Naive thymus-derived CD4-positive, alpha-beta T cell (primary cell): Measurements from ENCODE around the gene ZNF213. TPM values are rescaled to one million over a fixed set of nuclear protein-coding genes. Genes with fewer than 3 reads are reported as not detected.

Experiments used
- ATAC-seq: fragments of 150-1000 bp; cut with Tn5 transposase; 2 replicates; pipeline ENCODE4 v1.10.0; 2021; ENCODE audit warnings: mild to moderate bottlenecking, moderate library complexity
- CTCF ChIA-PET: fragments of 350-600 bp; sonication (Branson Sonifier 250); formaldehyde crosslinking; loops from one replicate; lab custom pipeline; 2021; ENCODE audit warnings: antibody characterized with exemption; lab: Charles Lee
- POLR2A ChIA-PET: fragments of 350-600 bp; sonication (Branson Sonifier 250); formaldehyde crosslinking; loops from one replicate; lab custom pipeline; 2021; ENCODE audit warnings: antibody characterized with exemption, inconsistent platforms; lab: Charles Lee
- DNase-seq, 9 donors: peaks; one replicate each; pipeline versions ENCODE4 v3.0.0 to v3.0.0-alpha.2; 2020 to 2022; ENCODE audit warnings: mixed read lengths in 1 of 9
- H3K27ac ChIP-seq: one replicate; pipeline ENCODE4 v1.7.0; 2013; ENCODE audit warnings: mild to moderate bottlenecking, low read depth, low read length, moderate library complexity
- H3K27me3 ChIP-seq, 2 donors: one replicate each; pipeline ENCODE4 v1.7.0; 2013; ENCODE audit warnings: low read length in 2 of 2, mild to moderate bottlenecking in 2 of 2, moderate library complexity in 2 of 2; ENCODE audit not compliant: control insufficient read depth in 2 of 2, insufficient read depth in 2 of 2
- H3K36me3 ChIP-seq, 3 experiments: 1 replicate in 2 of 3; 2 replicates in 1 of 3; pipeline ENCODE4 v1.7.0; 2013; ENCODE audit warnings: low read length in 3 of 3, mild to moderate bottlenecking in 3 of 3, moderate library complexity in 1 of 3; ENCODE audit not compliant: insufficient read depth in 3 of 3, control insufficient read depth in 2 of 3
- H3K4me1 ChIP-seq, 2 donors: one replicate each; pipeline ENCODE4 v1.7.0; 2013; ENCODE audit warnings: low read length in 2 of 2, mild to moderate bottlenecking in 2 of 2, moderate library complexity in 1 of 2; ENCODE audit not compliant: control insufficient read depth in 2 of 2, insufficient read depth in 2 of 2
- H3K4me3 ChIP-seq: 2 replicates; pipeline ENCODE4 v1.7.0; 2013; ENCODE audit warnings: mild to moderate bottlenecking, low read length
- H3K9me3 ChIP-seq, 3 experiments: 1 replicate in 2 of 3; 2 replicates in 1 of 3; pipeline ENCODE4 v1.7.0; 2013; ENCODE audit warnings: low read length in 3 of 3; ENCODE audit not compliant: control insufficient read depth in 2 of 3
- H3K27ac Mint-ChIP-seq, 9 donors: one replicate each; pipeline ENCODE4 v1.8.0; 2020 to 2022; ENCODE audit warnings: mixed read lengths in 9 of 9, mild to moderate bottlenecking in 8 of 9, moderate library complexity in 5 of 9, inconsistent platforms in 2 of 9
- H3K27me3 Mint-ChIP-seq, 5 donors: one replicate each; pipeline ENCODE4 v1.8.0; 2021 to 2022; ENCODE audit warnings: mixed read lengths in 5 of 5, mild to moderate bottlenecking in 1 of 5
- H3K36me3 Mint-ChIP-seq, 5 donors: one replicate each; pipeline ENCODE4 v1.8.0; 2020 to 2022; ENCODE audit warnings: mixed read lengths in 5 of 5, mild to moderate bottlenecking in 3 of 5, inconsistent platforms in 1 of 5
- H3K4me1 Mint-ChIP-seq, 7 donors: one replicate each; pipeline ENCODE4 v1.8.0; 2020 to 2022; ENCODE audit warnings: mixed read lengths in 7 of 7, mild to moderate bottlenecking in 3 of 7, inconsistent platforms in 1 of 7
- H3K4me3 Mint-ChIP-seq, 10 donors: one replicate each; pipeline ENCODE4 v1.8.0; 2020 to 2022; ENCODE audit warnings: mild to moderate bottlenecking in 10 of 10, mixed read lengths in 10 of 10, moderate library complexity in 6 of 10, inconsistent platforms in 2 of 10
- H3K9me3 Mint-ChIP-seq, 11 donors: one replicate each; pipeline ENCODE4 v1.8.0; 2020 to 2022; ENCODE audit warnings: mixed read lengths in 11 of 11, mild to moderate bottlenecking in 4 of 11, inconsistent platforms in 1 of 11, moderate library complexity in 1 of 11
- intact Hi-C, 2 donors: fragments of 100-400 bp; cut with micrococcal nuclease; formaldehyde crosslinking; loops; one replicate each; pipeline ENCODE4 v1.15.1; 2023
- polyA plus RNA-seq, 2 donors: library from polyadenylated mRNA; unstranded; fragments of 300-500 nt; fragmentation: Illumina TruSeq; gene quantifications; one replicate each; pipeline ENCODE4 v1.2.3, GENCODE V29; 2021
- total RNA-seq, 6 experiments: library from RNA in 5 of 6; stranded (reverse) in 5 of 6; gene quantifications; 1 replicate in 5 of 6; 2 replicates in 1 of 6; pipeline ENCODE4 v1.2.3 and lab custom pipeline; 2021 to 2026

Gene ZNF213
- total and polyA plus RNA-seq, 7 experiments from 2014 or later: 1.7 to 14.0 (median 6.5) TPM

DNA sequence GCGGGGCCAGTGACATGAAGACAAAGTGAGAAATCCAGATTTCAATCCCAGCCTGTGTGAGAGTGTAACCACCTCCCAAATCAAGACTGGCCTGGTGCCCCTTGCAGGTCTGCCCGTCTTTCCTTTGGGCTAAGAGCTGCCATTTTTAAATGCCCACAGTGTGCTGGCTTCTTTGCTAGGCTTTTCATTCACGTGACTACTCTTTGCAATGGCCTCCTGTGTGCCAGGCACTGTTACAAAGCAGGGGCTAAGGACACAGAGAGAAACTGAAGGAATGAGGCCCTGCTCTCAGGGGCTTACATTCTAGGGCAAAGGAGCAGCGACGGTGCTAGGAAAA, 35.5 kb upstream of the ZNF213 start:
- ATAC-seq: no peak
- Histone ChIP-seq H3K27ac (peak overlapping the region; percentile 35), H3K36me3 (no peaks in the 10 kb centered on the region), H3K4me3 (no peak overlapping the region), H3K27me3 (no peaks in the 10 kb centered on the region), H3K9me3 (no peaks in the 10 kb centered on the region), H3K4me1 (peaks cover 31 to 37% of the 10 kb centered on the region in 2 donors)
- CTCF ChIA-PET: interaction anchor here (0.6 to 15.4 kb wide), 7 partner anchors 10 to 428 kb away, joined by 3 to 233 read pairs (median 3); partner anchors contain the start of gene ZNF213
- no peaks in the 10 kb centered on the region for H3K27me3 Mint-ChIP-seq
- intact Hi-C loops: no loop called here
- peaks cover 33 to 69% (median 60%) of the 10 kb centered on the region in 7 donors for H3K4me1 Mint-ChIP-seq
- H3K4me3 Mint-ChIP-seq: peak overlapping the region in 9 of 10 donors; percentile 34 to 98 (median 73)
- H3K9me3 Mint-ChIP-seq: no peaks in the 10 kb centered on the region
- DNase-seq: no peak
- peaks cover 0 to 7% (median 0%) of the 10 kb centered on the region in 5 donors for H3K36me3 Mint-ChIP-seq
- H3K27ac Mint-ChIP-seq: peak overlapping the region in 5 of 9 donors; percentile 56 to 87 (median 71)
- POLR2A ChIA-PET: interaction anchor here (1.1 to 8.3 kb wide), 10 partner anchors 12 to 59 kb away, joined by 4 to 95 read pairs (median 18); partner anchors contain the start of genes IL32 and ZNF213

DNA sequence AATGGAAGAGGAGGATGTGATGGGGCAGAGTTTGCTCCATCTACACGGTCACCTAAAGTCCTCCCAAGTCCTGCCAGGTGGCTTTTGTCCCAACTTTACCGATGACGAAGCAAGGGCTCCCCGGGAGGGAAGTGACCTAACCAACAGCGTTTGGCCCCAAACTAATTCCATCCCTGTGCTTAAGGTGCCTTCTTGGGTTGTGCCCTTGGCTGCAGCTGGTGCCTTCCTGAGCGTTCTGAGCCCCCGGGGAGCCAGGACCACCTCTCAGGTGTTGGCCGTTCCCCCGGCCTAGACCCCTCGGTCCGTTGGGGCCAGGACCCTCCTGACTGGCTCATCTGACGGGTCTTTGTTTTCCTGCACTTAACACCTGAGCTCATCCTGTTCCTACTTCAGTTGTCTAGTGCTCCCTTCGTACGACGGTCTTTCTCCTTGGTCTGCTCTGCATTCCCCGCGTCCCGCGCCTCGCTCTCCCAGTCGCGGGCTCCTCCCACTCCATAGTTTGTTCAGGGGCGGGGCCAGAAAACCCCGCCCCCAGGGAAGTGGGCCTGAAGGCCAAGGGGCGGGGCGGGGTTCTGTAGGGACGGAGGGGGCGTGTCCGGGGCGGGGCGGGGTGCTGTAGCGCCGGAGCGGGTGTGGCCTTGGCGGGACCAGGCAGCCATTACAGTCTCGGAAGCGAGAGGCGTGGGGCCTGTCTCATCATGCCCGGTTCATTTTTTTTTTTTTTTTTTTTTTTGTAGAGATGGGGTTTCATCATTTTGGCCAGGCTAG, 34.9 kb upstream of the ZNF213 start:
- no peaks in the 10 kb centered on the region for H3K36me3 ChIP-seq
- H3K4me3 ChIP-seq: peak overlapping the region; percentile 46
- peak overlapping the region; percentile 71 to 98 (median 82) for H3K4me3 Mint-ChIP-seq
- H3K4me1 ChIP-seq: peaks cover 25 to 31% of the 10 kb centered on the region in 2 donors
- H3K4me1 Mint-ChIP-seq: peaks cover 27 to 65% (median 54%) of the 10 kb centered on the region in 7 donors
- ATAC-seq (peak; percentile 94), DNase-seq (peak; percentile 67 to 94 (median 75))
- intact Hi-C loops: loop anchor here (1.0 to 2.0 kb wide), 7 partner anchors 24 to 97 kb away; no protein-coding TSS in a partner anchor
- H3K27ac ChIP-seq: peak overlapping the region; percentile 35
- CTCF ChIA-PET: interaction anchor here (0.6 to 15.4 kb wide), 6 partner anchors 24 to 427 kb away, joined by 3 to 233 read pairs (median 4); partner anchors contain the start of gene ZNF213
- H3K9me3 ChIP-seq: no peaks in the 10 kb centered on the region
- H3K27me3 Mint-ChIP-seq: no peaks in the 10 kb centered on the region
- peaks cover 0 to 3% (median 0%) of the 10 kb centered on the region in 5 donors for H3K36me3 Mint-ChIP-seq
- no peaks in the 10 kb centered on the region for H3K9me3 Mint-ChIP-seq
- H3K27me3 ChIP-seq: no peaks in the 10 kb centered on the region
- POLR2A ChIA-PET: interaction anchor here (1.1 to 8.3 kb wide), 7 partner anchors 12 to 59 kb away, joined by 4 to 95 read pairs (median 25); partner anchors contain the start of genes IL32 and ZNF213
- peak overlapping the region; percentile 74 to 93 (median 86) for H3K27ac Mint-ChIP-seq

DNA sequence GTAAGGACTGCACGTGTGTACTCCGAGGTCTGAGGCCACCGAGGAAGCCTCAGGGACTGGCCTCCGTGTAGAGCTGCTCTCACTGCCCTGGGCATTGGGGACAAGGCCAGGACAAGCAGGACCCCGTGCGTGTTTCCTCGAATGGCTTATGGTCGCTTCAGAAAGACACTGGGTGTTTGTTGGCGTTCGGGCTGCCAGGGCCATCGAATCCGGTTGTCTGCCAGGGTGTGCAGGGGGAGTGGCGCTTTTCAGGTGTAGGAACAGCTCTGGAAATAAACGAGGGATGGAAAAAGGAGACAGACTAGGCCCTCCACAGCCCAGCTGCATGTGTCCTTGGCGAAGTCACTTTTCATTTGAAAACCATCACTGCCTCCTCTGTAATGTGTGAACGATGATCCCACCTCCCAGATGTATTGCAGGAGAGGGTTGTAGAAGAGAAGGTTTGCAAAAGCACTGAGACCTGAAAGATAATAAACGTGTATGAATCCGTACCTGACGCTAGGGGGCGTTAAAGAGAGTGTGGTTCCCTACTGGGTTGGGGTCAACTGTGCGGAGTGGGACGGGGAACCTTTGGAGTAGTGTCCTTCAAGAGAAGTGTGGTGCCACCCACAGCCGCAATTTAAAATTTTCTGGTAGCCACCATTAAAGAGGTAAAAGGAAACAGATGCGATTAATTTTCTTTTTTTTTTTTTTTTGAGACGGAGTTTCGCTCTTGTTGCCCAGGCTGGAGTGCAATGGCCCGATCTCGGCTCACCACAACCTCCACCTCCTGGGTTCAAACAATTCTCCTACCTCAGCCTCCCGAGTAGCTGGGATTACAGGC, 33.6 kb upstream of the ZNF213 start:
- Mint-ChIP-seq H3K36me3 (peaks cover 0 to 3% (median 0%) of the 10 kb centered on the region in 5 donors), H3K4me1 (peaks cover 28 to 65% (median 55%) of the 10 kb centered on the region in 7 donors), H3K27ac (peak overlapping the region; percentile 69 to 93 (median 87)), H3K4me3 (peak overlapping the region; percentile 71 to 93 (median 86)), H3K9me3 (no peaks in the 10 kb centered on the region), H3K27me3 (no peaks in the 10 kb centered on the region)
- intact Hi-C loops: loop anchor here (1.0 to 2.0 kb wide), 3 partner anchors 28 to 58 kb away; no protein-coding TSS in a partner anchor
- DNase-seq (peak in 7 of 9 donors; percentile 43 to 63 (median 49)), ATAC-seq (no peak)
- H3K27ac ChIP-seq: peak overlapping the region; percentile 15
- H3K4me1 ChIP-seq: peaks cover 19 to 28% of the 10 kb centered on the region in 2 donors
- H3K36me3 ChIP-seq: no peaks in the 10 kb centered on the region
- ChIA-PET CTCF (interaction anchor here (0.7 to 15.4 kb wide), 8 partner anchors 8 to 42 kb away, joined by 3 to 233 read pairs (median 4); partner anchors contain the start of genes IL32 and ZNF213), POLR2A (interaction anchor here (0.7 to 8.3 kb wide), 14 partner anchors 8 to 399 kb away, joined by 3 to 95 read pairs (median 4); partner anchors contain the start of genes CLUAP1, IL32, ZNF205 and ZNF213)
- H3K4me3 ChIP-seq: peak overlapping the region; percentile 35
- H3K9me3 ChIP-seq: no peaks in the 10 kb centered on the region
- no peaks in the 10 kb centered on the region for H3K27me3 ChIP-seq

DNA sequence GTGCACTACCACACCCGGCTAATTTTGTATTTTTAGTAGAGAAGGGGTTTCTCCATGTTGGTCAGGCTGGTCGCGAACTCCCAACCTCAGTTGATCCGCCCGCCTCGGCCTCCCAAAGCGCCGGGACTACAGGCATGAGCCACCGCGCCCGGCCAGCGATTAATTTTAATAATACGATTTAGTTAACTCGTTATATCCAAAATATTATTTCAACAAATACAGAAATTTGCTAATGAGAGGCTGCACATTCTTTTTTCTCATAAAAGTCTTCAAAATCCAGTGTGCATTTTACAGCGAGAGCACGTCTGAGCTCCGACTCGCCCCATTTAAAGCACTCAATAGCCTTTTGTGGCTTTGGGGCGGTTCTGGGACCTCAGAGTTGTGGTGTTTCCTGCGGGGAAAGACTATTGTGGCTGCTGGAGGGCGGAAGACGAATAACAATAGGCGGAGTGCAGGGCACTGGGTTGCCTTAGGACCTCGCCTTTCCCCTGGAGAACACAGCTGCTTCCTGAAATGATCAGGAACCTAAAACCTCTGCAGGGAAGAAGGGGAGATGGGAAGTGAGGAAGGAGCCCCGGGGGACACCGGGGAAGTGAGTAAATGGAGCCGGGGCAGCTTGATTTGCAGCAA, 32.9 kb upstream of the ZNF213 start:
- DNase-seq (peak in 2 of 9 donors; percentile 22 to 41), ATAC-seq (no peak)
- no peaks in the 10 kb centered on the region for H3K9me3 ChIP-seq
- H3K36me3 ChIP-seq: no peaks in the 10 kb centered on the region
- ChIA-PET POLR2A (interaction anchor here (0.7 to 8.3 kb wide), 15 partner anchors 9 to 399 kb away, joined by 3 to 95 read pairs (median 4); partner anchors contain the start of genes CLUAP1, IL32, ZNF205 and ZNF213), CTCF (interaction anchor here (0.6 to 15.4 kb wide), 12 partner anchors 9 to 52 kb away, joined by 3 to 233 read pairs (median 4); partner anchors contain the start of genes IL32 and ZNF213)
- Mint-ChIP-seq H3K27me3 (no peaks in the 10 kb centered on the region), H3K27ac (peak overlapping the region; percentile 69 to 93 (median 89)), H3K36me3 (peaks cover 0 to 3% (median 0%) of the 10 kb centered on the region in 5 donors), H3K4me1 (peaks cover 30 to 67% (median 57%) of the 10 kb centered on the region in 7 donors), H3K9me3 (no peaks in the 10 kb centered on the region), H3K4me3 (peak overlapping the region; percentile 80 to 93 (median 86))
- H3K4me3 ChIP-seq: peak overlapping the region; percentile 27
- intact Hi-C loops: loop anchor here (1.0 to 2.0 kb wide), 3 partner anchors 27 to 57 kb away; no protein-coding TSS in a partner anchor
- H3K4me1 ChIP-seq: peaks cover 17 to 31% of the 10 kb centered on the region in 2 donors
- no peaks in the 10 kb centered on the region for H3K27me3 ChIP-seq
- peak overlapping the region; percentile 15 for H3K27ac ChIP-seq

GRCh38 chr16:3106205-3106928, 28.5 kb upstream of the ZNF213 start:
- peaks cover 0 to 7% (median 0%) of the 10 kb centered on the region in 5 donors for H3K27me3 Mint-ChIP-seq
- Histone ChIP-seq H3K4me1 (peaks cover 13 to 23% of the 10 kb centered on the region in 2 donors), H3K27ac (peak overlapping the region; percentile 89), H3K36me3 (no peaks in the 10 kb centered on the region), H3K27me3 (no peaks in the 10 kb centered on the region), H3K9me3 (no peaks in the 10 kb centered on the region), H3K4me3 (peak overlapping the region; percentile 76)
- no peaks in the 10 kb centered on the region for H3K9me3 Mint-ChIP-seq
- peak; percentile 77 to 92 (median 85) for DNase-seq
- CTCF ChIA-PET: interaction anchor here (1.6 to 15.4 kb wide), 2 partner anchors 14 to 23 kb away, joined by 3 to 233 read pairs; partner anchors contain the start of gene ZNF213
- intact Hi-C loops: loop anchor here (1.0 to 2.0 kb wide), 6 partner anchors 10 to 78 kb away; no protein-coding TSS in a partner anchor
- POLR2A ChIA-PET: interaction anchor here (0.8 to 2.4 kb wide), 11 partner anchors 8 to 52 kb away, joined by 3 to 17 read pairs (median 5); partner anchors contain the start of genes IL32 and ZNF213
- H3K27ac Mint-ChIP-seq: peak overlapping the region; percentile 82 to 96 (median 92)
- ATAC-seq: peak; percentile 97
- H3K4me3 Mint-ChIP-seq: peak overlapping the region; percentile 83 to 94 (median 87)
- H3K36me3 Mint-ChIP-seq: peaks cover 0 to 3% (median 0%) of the 10 kb centered on the region in 5 donors
- peaks cover 26 to 45% (median 35%) of the 10 kb centered on the region in 7 donors for H3K4me1 Mint-ChIP-seq
